Measurements from ENCODE around the gene PRKAR2A. TPM values are rescaled to one million over a fixed set of nuclear protein-coding genes. Genes with fewer than 3 reads are reported as not detected.

Gene PRKAR2A
- total and polyA plus RNA-seq, 2 donors (not counting 1 experiment from before 2014, with no cell fraction given) = 17.8 to 19.1 TPM

GRCh38 chr3:48820612-48821324, 26.9 kb downstream of the PRKAR2A start:
- Histone ChIP-seq H3K36me3 (ENCODE audit: control insufficient read depth, insufficient read depth, low read length) (no peaks in the 10 kb centered on the region), H3K4me1 (ENCODE audit: control insufficient read depth, extremely low read depth, insufficient read depth, low read length) (peaks cover 6% of the 10 kb centered on the region), H3K4me3 (replicated peaks in 1 of 4; ENCODE audit: control extremely low read depth in 1 of 4, insufficient read depth in 1 of 4, low read depth in 3 of 4, low read length in 4 of 4) (no peak overlapping the region), H2AFZ (ENCODE audit: low read length) (no peak overlapping the region), H3K9ac (ENCODE audit: insufficient read depth, low read length) (no peak overlapping the region), H3K27me3 (ENCODE audit: control insufficient read depth, insufficient read depth, low read length) (no peaks in the 10 kb centered on the region), H3K9me3 (ENCODE audit: control insufficient read depth, insufficient read depth, low read depth, low read length) (no peaks in the 10 kb centered on the region), H3K27ac (ENCODE audit: insufficient read depth, low read length) (no peak overlapping the region), H3K4me2 (ENCODE audit: extremely low read depth, insufficient read depth, low read length) (peak overlapping the region; percentile 27), H3K79me2 (ENCODE audit: control insufficient read depth, insufficient read depth, low read length) (peaks cover 16% of the 10 kb centered on the region), H4K20me1 (ENCODE audit: control insufficient read depth, extremely low read depth, insufficient read depth, low read length) (no peaks in the 10 kb centered on the region)
- TF ChIP-seq CTCF (conservative IDR thresholded peaks at IDR 0.05 in 1 of 2, IDR thresholded peaks at IDR 0.05 in 1 of 2; ENCODE audit: low read depth in 1 of 2, low read length in 2 of 2) = no peak
- TF ChIP-seq EZH2 (IDR thresholded peaks at IDR 0.05; ENCODE audit: low read length, missing control alignments) = no peak
- peak; percentile 52 to 81 for DNase-seq (ENCODE audit: low read depth in 2 of 2)

- TF ChIP-seq EZH2 (IDR thresholded peaks at IDR 0.05; ENCODE audit: low read length, missing control alignments) (no peak), CTCF (conservative IDR thresholded peaks at IDR 0.05 in 1 of 2, IDR thresholded peaks at IDR 0.05 in 1 of 2; ENCODE audit: low read depth in 1 of 2, low read length in 2 of 2) (no peak)
- Histone ChIP-seq H3K27ac (ENCODE audit: insufficient read depth, low read length) (no peak overlapping the region), H3K27me3 (ENCODE audit: control insufficient read depth, insufficient read depth, low read length) (no peaks in the 10 kb centered on the region), H3K4me1 (ENCODE audit: control insufficient read depth, extremely low read depth, insufficient read depth, low read length) (peaks cover 6% of the 10 kb centered on the region), H3K9ac (ENCODE audit: insufficient read depth, low read length) (no peak overlapping the region), H3K9me3 (ENCODE audit: control insufficient read depth, insufficient read depth, low read depth, low read length) (no peaks in the 10 kb centered on the region), H3K36me3 (ENCODE audit: control insufficient read depth, insufficient read depth, low read length) (no peaks in the 10 kb centered on the region), H2AFZ (ENCODE audit: low read length) (no peak overlapping the region), H3K4me3 (replicated peaks in 1 of 4; ENCODE audit: control extremely low read depth in 1 of 4, insufficient read depth in 1 of 4, low read depth in 3 of 4, low read length in 4 of 4) (no peak overlapping the region), H3K79me2 (ENCODE audit: control insufficient read depth, insufficient read depth, low read length) (peaks cover 12% of the 10 kb centered on the region), H4K20me1 (ENCODE audit: control insufficient read depth, extremely low read depth, insufficient read depth, low read length) (no peaks in the 10 kb centered on the region), H3K4me2 (ENCODE audit: extremely low read depth, insufficient read depth, low read length) (no peak overlapping the region)
- no peak for DNase-seq (ENCODE audit: low read depth in 2 of 2)
Measured at GRCh38 chr3:48819234-48820221, 28.1 kb downstream of the PRKAR2A start.

GRCh38 chr3:48811524-48811923, 36.1 kb downstream of the PRKAR2A start:
- Histone ChIP-seq H3K4me3 (replicated peaks in 1 of 4; ENCODE audit: control extremely low read depth in 1 of 4, insufficient read depth in 1 of 4, low read depth in 3 of 4, low read length in 4 of 4) (no peak overlapping the region), H3K36me3 (ENCODE audit: control insufficient read depth, insufficient read depth, low read length) (no peaks in the 10 kb centered on the region), H3K79me2 (ENCODE audit: control insufficient read depth, insufficient read depth, low read length) (peaks cover 5% of the 10 kb centered on the region), H3K9ac (ENCODE audit: insufficient read depth, low read length) (no peak overlapping the region), H2AFZ (ENCODE audit: low read length) (no peak overlapping the region), H3K9me3 (ENCODE audit: control insufficient read depth, insufficient read depth, low read depth, low read length) (no peaks in the 10 kb centered on the region), H3K27ac (ENCODE audit: insufficient read depth, low read length) (no peak overlapping the region), H4K20me1 (ENCODE audit: control insufficient read depth, extremely low read depth, insufficient read depth, low read length) (no peaks in the 10 kb centered on the region), H3K4me1 (ENCODE audit: control insufficient read depth, extremely low read depth, insufficient read depth, low read length) (no peaks in the 10 kb centered on the region), H3K27me3 (ENCODE audit: control insufficient read depth, insufficient read depth, low read length) (no peaks in the 10 kb centered on the region), H3K4me2 (ENCODE audit: extremely low read depth, insufficient read depth, low read length) (no peak overlapping the region)
- TF ChIP-seq CTCF (conservative IDR thresholded peaks at IDR 0.05 in 1 of 2, IDR thresholded peaks at IDR 0.05 in 1 of 2; ENCODE audit: low read depth in 1 of 2, low read length in 2 of 2) (no peak), EZH2 (IDR thresholded peaks at IDR 0.05; ENCODE audit: low read length, missing control alignments) (no peak)
- DNase-seq (ENCODE audit: low read depth in 2 of 2) = no peak
